GM10248 (cell line): Measurements from ENCODE around the gene GPR27.

Experiments used
- CTCF ChIA-PET: fragments of 300-600 bp; sonication (Branson Sonifier 250); formaldehyde crosslinking; extraction: SDS; loops from one replicate; lab custom pipeline; 2021; ENCODE audit warnings: antibody characterized with exemption; lab: Yijun Ruan, JAX
- POLR2A ChIA-PET: fragments of 350-650 bp; sonication (Branson Sonifier 250); formaldehyde crosslinking; extraction: SDS; loops from one replicate; lab custom pipeline; 2020; ENCODE audit warnings: antibody characterized with exemption; lab: Yijun Ruan, JAX
- DNase-seq: peaks from one replicate; pipeline ENCODE4 v3.0.0; 2012; ENCODE audit errors: extremely low spot score
- CTCF ChIP-seq: IDR thresholded peaks from 2 replicates; pipeline ENCODE4 v1.5.1; 2012; ENCODE audit warnings: mild to moderate bottlenecking, low read depth; ENCODE audit errors: extremely low read depth, missing control alignments, control extremely low read depth

GPR27 gene

GRCh38 chr3:71760140-71760539 lies 6.5 kb downstream of the GPR27 start:
- POLR2A ChIA-PET: no interaction called here
- DNase-seq: no peak
- CTCF ChIA-PET: interaction anchor here (1.1 to 2.2 kb wide), 3 partner anchors 9 to 30 kb away, joined by 3 to 7 read pairs (median 3); no protein-coding TSS in a partner anchor
- TF ChIP-seq CTCF: no peak

GRCh38 chr3:71763426-71763825 lies 9.8 kb downstream of the GPR27 start:
- ChIA-PET CTCF (interaction anchor here (2.4 kb wide), 1 partner anchor 34 kb away, joined by 12 read pairs; no protein-coding TSS in a partner anchor), POLR2A (no interaction called here)
- no peak for DNase-seq
- TF ChIP-seq CTCF: no peak

GRCh38 chr3:71771126-71771525 lies 17.5 kb downstream of the GPR27 start:
- DNase-seq: no peak
- no peak for TF ChIP-seq CTCF
- POLR2A ChIA-PET: no interaction called here
- CTCF ChIA-PET: interaction anchor here (0.9 kb wide), 1 partner anchor 41 kb away, joined by 3 read pairs; no protein-coding TSS in a partner anchor

- CTCF ChIA-PET: interaction anchor here (1.7 kb wide), 1 partner anchor 17 kb away, joined by 4 read pairs; no protein-coding TSS in a partner anchor
- TF ChIP-seq CTCF: no peak
- POLR2A ChIA-PET: no interaction called here
- no peak for DNase-seq
Measured at GRCh38 chr3:71771884-71772283, 18.2 kb downstream of the GPR27 start.

- POLR2A ChIA-PET: no interaction called here
Measured at GRCh38 chr3:71776538-71776937, 22.9 kb downstream of the GPR27 start.

GRCh38 chr3:71778353-71778752 lies 24.7 kb downstream of the GPR27 start:
- no peak for DNase-seq
- CTCF ChIA-PET: no interaction called here
- POLR2A ChIA-PET: no interaction called here
- TF ChIP-seq CTCF: no peak

More at GRCh38 chr3:71776538-71776937, 22.9 kb downstream of the GPR27 start:
- DNase-seq: no peak
- CTCF ChIA-PET: no interaction called here
- no peak for TF ChIP-seq CTCF
